ENCODE data around the gene FXYD3.

- no peak for TF ChIP-seq POLR2AphosphoS5 (IDR thresholded peaks at IDR 0.05; ENCODE audit: low read depth)
- no peak for TF ChIP-seq REST (IDR thresholded peaks at IDR 0.05; ENCODE audit: unreplicated experiment)
- TF ChIP-seq, protein P1, sequence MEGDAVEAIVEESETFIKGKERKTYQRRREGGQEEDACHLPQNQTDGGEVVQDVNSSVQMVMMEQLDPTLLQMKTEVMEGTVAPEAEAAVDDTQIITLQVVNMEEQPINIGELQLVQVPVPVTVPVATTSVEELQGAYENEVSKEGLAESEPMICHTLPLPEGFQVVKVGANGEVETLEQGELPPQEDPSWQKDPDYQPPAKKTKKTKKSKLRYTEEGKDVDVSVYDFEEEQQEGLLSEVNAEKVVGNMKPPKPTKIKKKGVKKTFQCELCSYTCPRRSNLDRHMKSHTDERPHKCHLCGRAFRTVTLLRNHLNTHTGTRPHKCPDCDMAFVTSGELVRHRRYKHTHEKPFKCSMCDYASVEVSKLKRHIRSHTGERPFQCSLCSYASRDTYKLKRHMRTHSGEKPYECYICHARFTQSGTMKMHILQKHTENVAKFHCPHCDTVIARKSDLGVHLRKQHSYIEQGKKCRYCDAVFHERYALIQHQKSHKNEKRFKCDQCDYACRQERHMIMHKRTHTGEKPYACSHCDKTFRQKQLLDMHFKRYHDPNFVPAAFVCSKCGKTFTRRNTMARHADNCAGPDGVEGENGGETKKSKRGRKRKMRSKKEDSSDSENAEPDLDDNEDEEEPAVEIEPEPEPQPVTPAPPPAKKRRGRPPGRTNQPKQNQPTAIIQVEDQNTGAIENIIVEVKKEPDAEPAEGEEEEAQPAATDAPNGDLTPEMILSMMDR (conservative IDR thresholded peaks at IDR 0.05; ENCODE audit: low read depth in 2 of 2): no peak; a peak in 1 of 4 replicates
- TF ChIP-seq EZH2 (IDR thresholded peaks at IDR 0.05; ENCODE audit: low read depth, unreplicated experiment): no peak
- no peak for TF ChIP-seq ZNF114 (CRISPR knock-in tag; IDR thresholded peaks at IDR 0.05)
- no peak for TF ChIP-seq CREB1 (CRISPR knock-in tag; IDR thresholded peaks at IDR 0.05; ENCODE audit: low read depth)
- TF ChIP-seq, protein P2, sequence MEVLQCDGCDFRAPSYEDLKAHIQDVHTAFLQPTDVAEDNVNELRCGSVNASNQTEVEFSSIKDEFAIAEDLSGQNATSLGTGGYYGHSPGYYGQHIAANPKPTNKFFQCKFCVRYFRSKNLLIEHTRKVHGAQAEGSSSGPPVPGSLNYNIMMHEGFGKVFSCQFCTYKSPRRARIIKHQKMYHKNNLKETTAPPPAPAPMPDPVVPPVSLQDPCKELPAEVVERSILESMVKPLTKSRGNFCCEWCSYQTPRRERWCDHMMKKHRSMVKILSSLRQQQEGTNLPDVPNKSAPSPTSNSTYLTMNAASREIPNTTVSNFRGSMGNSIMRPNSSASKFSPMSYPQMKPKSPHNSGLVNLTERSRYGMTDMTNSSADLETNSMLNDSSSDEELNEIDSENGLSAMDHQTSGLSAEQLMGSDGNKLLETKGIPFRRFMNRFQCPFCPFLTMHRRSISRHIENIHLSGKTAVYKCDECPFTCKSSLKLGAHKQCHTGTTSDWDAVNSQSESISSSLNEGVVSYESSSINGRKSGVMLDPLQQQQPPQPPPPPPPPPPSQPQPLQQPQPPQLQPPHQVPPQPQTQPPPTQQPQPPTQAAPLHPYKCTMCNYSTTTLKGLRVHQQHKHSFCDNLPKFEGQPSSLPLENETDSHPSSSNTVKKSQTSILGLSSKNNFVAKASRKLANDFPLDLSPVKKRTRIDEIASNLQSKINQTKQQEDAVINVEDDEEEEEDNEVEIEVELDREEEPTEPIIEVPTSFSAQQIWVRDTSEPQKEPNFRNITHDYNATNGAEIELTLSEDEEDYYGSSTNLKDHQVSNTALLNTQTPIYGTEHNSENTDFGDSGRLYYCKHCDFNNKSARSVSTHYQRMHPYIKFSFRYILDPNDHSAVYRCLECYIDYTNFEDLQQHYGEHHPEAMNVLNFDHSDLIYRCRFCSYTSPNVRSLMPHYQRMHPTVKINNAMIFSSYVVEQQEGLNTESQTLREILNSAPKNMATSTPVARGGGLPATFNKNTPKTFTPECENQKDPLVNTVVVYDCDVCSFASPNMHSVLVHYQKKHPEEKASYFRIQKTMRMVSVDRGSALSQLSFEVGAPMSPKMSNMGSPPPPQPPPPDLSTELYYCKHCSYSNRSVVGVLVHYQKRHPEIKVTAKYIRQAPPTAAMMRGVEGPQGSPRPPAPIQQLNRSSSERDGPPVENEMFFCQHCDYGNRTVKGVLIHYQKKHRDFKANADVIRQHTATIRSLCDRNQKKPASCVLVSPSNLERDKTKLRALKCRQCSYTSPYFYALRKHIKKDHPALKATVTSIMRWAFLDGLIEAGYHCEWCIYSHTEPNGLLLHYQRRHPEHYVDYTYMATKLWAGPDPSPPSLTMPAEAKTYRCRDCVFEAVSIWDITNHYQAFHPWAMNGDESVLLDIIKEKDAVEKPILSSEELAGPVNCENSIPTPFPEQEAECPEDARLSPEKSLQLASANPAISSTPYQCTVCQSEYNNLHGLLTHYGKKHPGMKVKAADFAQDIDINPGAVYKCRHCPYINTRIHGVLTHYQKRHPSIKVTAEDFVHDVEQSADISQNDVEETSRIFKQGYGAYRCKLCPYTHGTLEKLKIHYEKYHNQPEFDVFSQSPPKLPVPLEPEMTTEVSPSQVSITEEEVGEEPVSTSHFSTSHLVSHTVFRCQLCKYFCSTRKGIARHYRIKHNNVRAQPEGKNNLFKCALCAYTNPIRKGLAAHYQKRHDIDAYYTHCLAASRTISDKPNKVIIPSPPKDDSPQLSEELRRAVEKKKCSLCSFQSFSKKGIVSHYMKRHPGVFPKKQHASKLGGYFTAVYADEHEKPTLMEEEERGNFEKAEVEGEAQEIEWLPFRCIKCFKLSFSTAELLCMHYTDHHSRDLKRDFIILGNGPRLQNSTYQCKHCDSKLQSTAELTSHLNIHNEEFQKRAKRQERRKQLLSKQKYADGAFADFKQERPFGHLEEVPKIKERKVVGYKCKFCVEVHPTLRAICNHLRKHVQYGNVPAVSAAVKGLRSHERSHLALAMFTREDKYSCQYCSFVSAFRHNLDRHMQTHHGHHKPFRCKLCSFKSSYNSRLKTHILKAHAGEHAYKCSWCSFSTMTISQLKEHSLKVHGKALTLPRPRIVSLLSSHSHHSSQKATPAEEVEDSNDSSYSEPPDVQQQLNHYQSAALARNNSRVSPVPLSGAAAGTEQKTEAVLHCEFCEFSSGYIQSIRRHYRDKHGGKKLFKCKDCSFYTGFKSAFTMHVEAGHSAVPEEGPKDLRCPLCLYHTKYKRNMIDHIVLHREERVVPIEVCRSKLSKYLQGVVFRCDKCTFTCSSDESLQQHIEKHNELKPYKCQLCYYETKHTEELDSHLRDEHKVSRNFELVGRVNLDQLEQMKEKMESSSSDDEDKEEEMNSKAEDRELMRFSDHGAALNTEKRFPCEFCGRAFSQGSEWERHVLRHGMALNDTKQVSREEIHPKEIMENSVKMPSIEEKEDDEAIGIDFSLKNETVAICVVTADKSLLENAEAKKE (CRISPR knock-in tag; IDR thresholded peaks at IDR 0.05): no peak
- no peak for TF ChIP-seq JUNB (IDR thresholded peaks at IDR 0.05; ENCODE audit: unreplicated experiment)
- no peak for TF ChIP-seq EZH2phosphoT487 (IDR thresholded peaks at IDR 0.05; ENCODE audit: unreplicated experiment)
- no peak for TF ChIP-seq ETS1 (IDR thresholded peaks at IDR 0.05)
- no peak for TF ChIP-seq NANOG (IDR thresholded peaks at IDR 0.05; ENCODE audit: borderline replicate concordance)
Measured at GRCh38 chr19:35151273-35152065, 35.8 kb downstream of the FXYD3 start.

Data from GM23338 (cell line).